Osteocyte (in vitro differentiated cells): ENCODE results near the gene PRUNE2. TPM values are rescaled to one million over a fixed set of nuclear protein-coding genes. Genes with fewer than 3 reads are reported as not detected.

Experiments used
- DNase-seq: peaks from one replicate; pipeline ENCODE4 v3.0.0; 2021; ENCODE audit warnings: mixed read lengths; ENCODE audit not compliant: unreplicated experiment; ENCODE audit errors: extremely low spot score
- H3K27ac Mint-ChIP-seq: one replicate; pipeline ENCODE4 v1.8.0; 2021; ENCODE audit warnings: mild to moderate bottlenecking, mixed read lengths; ENCODE audit not compliant: unreplicated experiment
- H3K27me3 Mint-ChIP-seq: one replicate; pipeline ENCODE4 v1.8.0; 2021; ENCODE audit warnings: mixed read lengths; ENCODE audit not compliant: unreplicated experiment
- H3K36me3 Mint-ChIP-seq: one replicate; pipeline ENCODE4 v1.8.0; 2021; ENCODE audit warnings: mixed read lengths; ENCODE audit not compliant: unreplicated experiment
- H3K4me1 Mint-ChIP-seq: one replicate; pipeline ENCODE4 v1.8.0; 2021; ENCODE audit warnings: mixed read lengths; ENCODE audit not compliant: unreplicated experiment
- H3K4me3 Mint-ChIP-seq: one replicate; pipeline ENCODE4 v1.8.0; 2021; ENCODE audit warnings: mild to moderate bottlenecking, moderate library complexity, mixed read lengths; ENCODE audit not compliant: unreplicated experiment
- H3K9me3 Mint-ChIP-seq: one replicate; pipeline ENCODE4 v1.8.0; 2021; ENCODE audit warnings: mixed read lengths; ENCODE audit not compliant: unreplicated experiment
- total RNA-seq: library from RNA; stranded (reverse); gene quantifications from 2 replicates; pipeline ENCODE4 v1.2.1, GENCODE V29; 2021
- TF ChIP-seq, protein P1 (sequence below): fragments of 200-600 bp; sonication (generic); IDR thresholded peaks from 2 replicates; pipeline ENCODE4 v1.5.0; 2021; ENCODE audit warnings: antibody characterized with exemption, mild to moderate bottlenecking, moderate library complexity

Gene PRUNE2
- total RNA-seq, 1 donor from 2014 or later, result 1.0 TPM

DNA sequence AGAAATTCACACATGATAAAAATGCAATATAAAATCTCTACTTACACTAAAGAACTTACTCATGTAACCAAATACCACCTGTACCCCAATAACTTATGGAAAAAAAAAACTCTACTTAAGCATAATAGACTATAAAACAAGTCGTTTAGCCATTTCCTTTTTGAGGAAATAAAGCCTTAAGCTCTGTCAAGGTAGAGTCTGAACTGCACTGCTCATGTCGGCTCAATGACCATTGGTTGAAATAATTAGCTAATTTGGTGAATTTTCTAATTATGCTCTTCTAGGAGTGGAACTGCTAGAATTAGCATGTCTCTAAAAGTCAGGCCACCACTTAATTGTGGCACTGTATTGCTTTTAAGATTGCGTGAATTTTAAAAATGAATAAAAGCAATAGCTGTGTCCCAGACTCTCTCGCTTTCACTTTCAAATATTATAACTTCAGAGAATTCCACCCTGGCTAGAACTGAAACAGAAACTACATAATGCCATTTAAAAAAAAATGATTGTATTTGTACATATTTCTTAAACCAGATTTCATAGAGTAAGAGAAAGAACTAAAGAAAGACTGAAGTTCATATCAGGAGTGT lies 254.7 kb downstream of the PRUNE2 start:
- Mint-ChIP-seq H3K4me3 (peak overlapping the region; percentile 28), H3K4me1 (peaks cover 59% of the 10 kb centered on the region), H3K27me3 (no peaks in the 10 kb centered on the region), H3K27ac (peak overlapping the region; percentile 88), H3K9me3 (no peaks in the 10 kb centered on the region), H3K36me3 (no peaks in the 10 kb centered on the region)
- TF ChIP-seq, protein P1, sequence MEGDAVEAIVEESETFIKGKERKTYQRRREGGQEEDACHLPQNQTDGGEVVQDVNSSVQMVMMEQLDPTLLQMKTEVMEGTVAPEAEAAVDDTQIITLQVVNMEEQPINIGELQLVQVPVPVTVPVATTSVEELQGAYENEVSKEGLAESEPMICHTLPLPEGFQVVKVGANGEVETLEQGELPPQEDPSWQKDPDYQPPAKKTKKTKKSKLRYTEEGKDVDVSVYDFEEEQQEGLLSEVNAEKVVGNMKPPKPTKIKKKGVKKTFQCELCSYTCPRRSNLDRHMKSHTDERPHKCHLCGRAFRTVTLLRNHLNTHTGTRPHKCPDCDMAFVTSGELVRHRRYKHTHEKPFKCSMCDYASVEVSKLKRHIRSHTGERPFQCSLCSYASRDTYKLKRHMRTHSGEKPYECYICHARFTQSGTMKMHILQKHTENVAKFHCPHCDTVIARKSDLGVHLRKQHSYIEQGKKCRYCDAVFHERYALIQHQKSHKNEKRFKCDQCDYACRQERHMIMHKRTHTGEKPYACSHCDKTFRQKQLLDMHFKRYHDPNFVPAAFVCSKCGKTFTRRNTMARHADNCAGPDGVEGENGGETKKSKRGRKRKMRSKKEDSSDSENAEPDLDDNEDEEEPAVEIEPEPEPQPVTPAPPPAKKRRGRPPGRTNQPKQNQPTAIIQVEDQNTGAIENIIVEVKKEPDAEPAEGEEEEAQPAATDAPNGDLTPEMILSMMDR, result no peak
- DNase-seq, result no peak

DNA sequence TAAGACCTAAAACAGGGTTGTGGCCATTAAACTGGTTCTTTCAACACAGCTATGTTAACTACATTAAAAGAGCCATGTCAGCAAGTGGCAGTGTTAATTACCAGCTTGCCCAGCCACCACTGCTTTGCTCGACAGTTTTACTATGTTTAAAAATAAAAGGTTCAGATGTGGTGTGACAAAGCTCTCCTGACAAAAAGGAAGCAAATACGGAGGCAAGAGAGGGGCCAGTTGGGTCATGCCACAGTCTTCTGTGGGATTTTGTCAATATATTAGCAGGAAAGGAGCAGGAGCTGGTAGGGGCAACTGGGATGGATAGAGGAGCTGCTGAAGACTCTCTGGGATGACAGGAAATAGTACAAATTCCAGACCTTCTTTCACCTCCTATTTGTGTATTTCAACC lies 255.2 kb downstream of the PRUNE2 start:
- no peak for DNase-seq
- no peaks in the 10 kb centered on the region for H3K9me3 Mint-ChIP-seq
- TF ChIP-seq, protein P1, result no peak
- peaks cover 54% of the 10 kb centered on the region for H3K4me1 Mint-ChIP-seq
- no peaks in the 10 kb centered on the region for H3K36me3 Mint-ChIP-seq
- no peaks in the 10 kb centered on the region for H3K27me3 Mint-ChIP-seq
- H3K27ac Mint-ChIP-seq, result peak overlapping the region; percentile 88
- peak overlapping the region; percentile 28 for H3K4me3 Mint-ChIP-seq

DNA sequence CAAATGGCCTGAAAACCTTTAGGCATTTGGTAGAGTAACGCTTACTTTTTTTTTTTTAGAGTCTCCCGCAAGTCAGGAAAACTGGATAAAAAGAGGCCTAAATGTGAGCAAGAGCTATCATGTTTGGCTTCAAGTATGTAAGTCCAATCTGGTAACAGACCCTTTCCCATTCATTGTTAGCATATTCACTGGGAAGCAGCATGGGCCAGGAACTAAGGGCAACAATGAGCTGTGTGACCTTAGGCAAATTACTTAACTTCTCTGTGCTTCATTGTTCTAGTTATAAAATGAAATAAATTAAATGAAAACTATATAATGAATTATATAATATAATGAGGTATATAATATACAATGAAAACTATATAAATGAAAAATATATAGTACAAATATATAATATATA lies 256.0 kb downstream of the PRUNE2 start:
- H3K27me3 Mint-ChIP-seq, result no peaks in the 10 kb centered on the region
- TF ChIP-seq, protein P1, result no peak
- no peaks in the 10 kb centered on the region for H3K9me3 Mint-ChIP-seq
- H3K36me3 Mint-ChIP-seq, result no peaks in the 10 kb centered on the region
- DNase-seq, result no peak
- H3K4me3 Mint-ChIP-seq, result no peak overlapping the region
- H3K27ac Mint-ChIP-seq, result no peak overlapping the region
- H3K4me1 Mint-ChIP-seq, result peaks cover 46% of the 10 kb centered on the region

DNA sequence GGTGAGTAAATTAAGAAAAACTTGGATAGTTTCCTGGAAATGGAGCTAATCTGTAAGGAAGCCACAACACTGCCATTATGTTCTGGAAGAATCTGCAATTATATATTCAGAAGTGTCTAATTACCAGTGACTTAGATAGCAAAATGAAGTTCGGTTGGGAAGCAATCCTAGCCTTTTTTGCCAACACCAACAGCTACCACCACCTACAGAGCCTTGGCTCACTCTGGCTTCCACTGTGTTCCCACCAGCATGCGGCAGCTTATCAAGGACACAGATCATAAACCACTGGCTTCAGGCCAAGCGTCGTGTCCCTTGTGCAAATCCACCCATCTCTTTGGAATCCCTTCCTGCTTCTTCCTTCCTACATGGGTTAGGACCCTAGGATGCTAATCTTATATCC lies 259.7 kb downstream of the PRUNE2 start:
- TF ChIP-seq, protein P1, result no peak

DNA sequence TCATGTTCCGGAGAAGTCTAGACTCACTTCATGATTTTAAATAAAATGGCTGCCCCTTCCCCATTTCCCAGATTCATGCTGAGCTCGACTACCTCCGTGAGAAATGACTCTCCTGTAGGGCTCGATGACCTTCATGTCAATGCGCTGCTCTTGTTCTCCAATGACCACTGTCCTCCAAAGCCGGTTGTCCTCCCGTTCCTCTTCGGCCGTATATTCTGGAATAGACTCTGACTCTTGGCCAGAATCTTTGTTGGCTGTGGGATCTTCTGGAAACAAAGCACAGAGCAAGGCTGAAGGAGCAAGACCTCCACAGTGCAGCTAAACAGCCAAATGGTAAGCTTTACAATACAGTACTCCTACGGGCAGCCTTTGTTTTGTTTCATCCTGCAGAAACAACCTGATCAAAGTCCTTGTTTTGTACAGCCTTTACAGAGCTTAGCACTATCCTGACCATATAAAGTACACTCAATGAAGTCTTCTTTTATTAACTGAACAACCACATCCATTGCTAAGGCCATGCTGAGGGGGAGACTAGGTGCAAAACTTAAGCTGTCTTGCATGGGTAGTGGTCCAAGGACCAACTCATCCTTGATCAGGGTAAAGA lies 261.2 kb downstream of the PRUNE2 start:
- H3K4me3 Mint-ChIP-seq, result no peak overlapping the region
- no peaks in the 10 kb centered on the region for H3K36me3 Mint-ChIP-seq
- H3K27ac Mint-ChIP-seq, result no peak overlapping the region
- H3K27me3 Mint-ChIP-seq, result no peaks in the 10 kb centered on the region
- H3K4me1 Mint-ChIP-seq, result peaks cover 8% of the 10 kb centered on the region
- no peak for DNase-seq
- H3K9me3 Mint-ChIP-seq, result no peaks in the 10 kb centered on the region
- TF ChIP-seq, protein P1, result no peak

More for the DNA sequence above, 259.7 kb downstream of the PRUNE2 start:
- H3K27me3 Mint-ChIP-seq, result no peaks in the 10 kb centered on the region
- H3K9me3 Mint-ChIP-seq, result no peaks in the 10 kb centered on the region
- H3K36me3 Mint-ChIP-seq, result no peaks in the 10 kb centered on the region
- DNase-seq, result no peak
- H3K27ac Mint-ChIP-seq, result no peak overlapping the region
- no peak overlapping the region for H3K4me3 Mint-ChIP-seq
- peaks cover 19% of the 10 kb centered on the region for H3K4me1 Mint-ChIP-seq
